Jurkat, Clone E6-1 (cell line): ENCODE data around the gene CD36.

Experiments
- DNase-seq: peaks from one replicate; pipeline ENCODE4 v3.0.0-alpha.2; 2011; ENCODE audit warnings: low read depth, low spot score
- H3K4me3 ChIP-seq: 2 replicates; pipeline ENCODE4 v1.5.1; 2011; ENCODE audit warnings: mild to moderate bottlenecking, low read length, control low read depth, moderate library complexity

Gene CD36

GRCh38 chr7:80622541-80622940, 15.9 kb upstream of the CD36 start:
- DNase-seq = no peak
- no peak overlapping the region for H3K4me3 ChIP-seq

- H3K4me3 ChIP-seq = no peak overlapping the region
- no peak for DNase-seq
These were observed 14.8 kb upstream of the CD36 start for GRCh38 chr7:80623503-80624252.

- no peak overlapping the region for H3K4me3 ChIP-seq
- DNase-seq = no peak
These were observed 13.7 kb upstream of the CD36 start for GRCh38 chr7:80624763-80625162.

- no peak overlapping the region for H3K4me3 ChIP-seq
- DNase-seq = no peak
These were observed 9.4 kb upstream of the CD36 start for GRCh38 chr7:80629023-80629422.

- DNase-seq = no peak
- no peak overlapping the region for H3K4me3 ChIP-seq
These were observed 7.6 kb upstream of the CD36 start for GRCh38 chr7:80630608-80631405.

- H3K4me3 ChIP-seq = no peak overlapping the region
- no peak for DNase-seq
These were observed 7.0 kb upstream of the CD36 start for GRCh38 chr7:80631421-80631820.

GRCh38 chr7:80632139-80632538, 6.3 kb upstream of the CD36 start:
- no peak overlapping the region for H3K4me3 ChIP-seq
- no peak for DNase-seq

- H3K4me3 ChIP-seq = no peak overlapping the region
- DNase-seq = no peak
These were observed 5.6 kb upstream of the CD36 start for GRCh38 chr7:80632819-80633218.

GRCh38 chr7:80634505-80634904, 3.9 kb upstream of the CD36 start:
- no peak overlapping the region for H3K4me3 ChIP-seq
- DNase-seq = no peak

GRCh38 chr7:80635533-80635932, 2.9 kb upstream of the CD36 start:
- no peak for DNase-seq
- H3K4me3 ChIP-seq = no peak overlapping the region

- no peak for DNase-seq
- H3K4me3 ChIP-seq = no peak overlapping the region
These were observed 2.4 kb upstream of the CD36 start for GRCh38 chr7:80635998-80636397.

- DNase-seq = no peak
- no peak overlapping the region for H3K4me3 ChIP-seq
These were observed 1.7 kb upstream of the CD36 start for GRCh38 chr7:80636709-80637108.

- H3K4me3 ChIP-seq = no peak overlapping the region
- no peak for DNase-seq
These were observed 988 bp upstream of the CD36 start for GRCh38 chr7:80637454-80637853.

GRCh38 chr7:80639011-80639410, 569 bp downstream of the CD36 start:
- DNase-seq = no peak
- no peak overlapping the region for H3K4me3 ChIP-seq

GRCh38 chr7:80640846-80641245, 2.4 kb downstream of the CD36 start:
- H3K4me3 ChIP-seq = no peak overlapping the region
- DNase-seq = no peak

- no peak overlapping the region for H3K4me3 ChIP-seq
- DNase-seq = no peak
These were observed 3.1 kb downstream of the CD36 start for GRCh38 chr7:80641548-80641947.

- no peak for DNase-seq
- no peak overlapping the region for H3K4me3 ChIP-seq
These were observed 4.4 kb downstream of the CD36 start for GRCh38 chr7:80642871-80643270.

GRCh38 chr7:80643336-80643915, 5.0 kb downstream of the CD36 start:
- DNase-seq = no peak
- no peak overlapping the region for H3K4me3 ChIP-seq

- no peak overlapping the region for H3K4me3 ChIP-seq
- no peak for DNase-seq
These were observed 5.6 kb downstream of the CD36 start for GRCh38 chr7:80644054-80644453.

- no peak for DNase-seq
These were observed 7.8 kb downstream of the CD36 start for GRCh38 chr7:80646083-80646865.

More at GRCh38 chr7:80646083-80646865, 7.8 kb downstream of the CD36 start:
- no peak overlapping the region for H3K4me3 ChIP-seq
